Astrocyte of the cerebellum (primary cell): Measurements from ENCODE around the gene FLT1.

ENCODE experiments used
- DNase-seq: peaks from one replicate; pipeline ENCODE4 v3.0.0-alpha.2; 2011; ENCODE audit warnings: low read depth
- H3K4me3 ChIP-seq: 2 replicates; pipeline ENCODE4 v1.5.1; 2011; ENCODE audit warnings: mild to moderate bottlenecking, low read depth, low read length, moderate library complexity
- CTCF ChIP-seq: IDR thresholded peaks from 2 replicates; pipeline ENCODE4 v1.5.1; 2012; ENCODE audit warnings: low read length, low read depth, moderate library complexity, mild to moderate bottlenecking; ENCODE audit errors: missing control alignments
- in situ Hi-C: cut with HindIII; loops from 2 replicates; pipeline ENCODE4 v1.10.0; 2017; ENCODE audit warnings: low sequenced_read_pairs

The FLT1 gene

DNA sequence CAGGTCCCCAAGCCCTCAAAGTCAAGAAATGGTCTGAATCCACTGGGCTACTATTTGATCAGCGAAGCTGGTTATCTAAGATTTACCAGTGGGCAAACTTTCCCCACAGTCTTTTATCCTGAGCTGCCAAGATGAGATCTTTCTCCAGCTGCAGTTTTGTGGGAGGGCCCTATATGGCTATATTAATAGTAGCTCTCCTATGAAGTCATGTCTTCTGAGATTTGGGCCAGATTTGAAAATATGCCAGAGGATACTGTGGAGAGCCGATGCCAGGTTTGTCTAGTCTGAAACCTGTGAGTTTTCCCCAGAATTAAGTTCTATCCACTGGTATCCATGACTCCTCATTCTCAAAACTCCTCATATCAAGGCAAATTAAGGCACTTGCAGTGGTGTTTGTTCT is 173.2 kb downstream of the FLT1 start:
- H3K4me3 ChIP-seq, result no peak overlapping the region
- in situ Hi-C loops, result no loop called here
- DNase-seq, result no peak
- TF ChIP-seq CTCF, result no peak

- in situ Hi-C loops, result no loop called here
Observed at GRCh38 chr13:28320884-28321574, 173.9 kb downstream of the FLT1 start.

GRCh38 chr13:28320209-28320608 is 174.7 kb downstream of the FLT1 start:
- no peak overlapping the region for H3K4me3 ChIP-seq
- no peak for DNase-seq
- in situ Hi-C loops, result no loop called here
- no peak for TF ChIP-seq CTCF

More at GRCh38 chr13:28320884-28321574, 173.9 kb downstream of the FLT1 start:
- TF ChIP-seq CTCF, result no peak
- H3K4me3 ChIP-seq, result no peak overlapping the region
- no peak for DNase-seq

DNA sequence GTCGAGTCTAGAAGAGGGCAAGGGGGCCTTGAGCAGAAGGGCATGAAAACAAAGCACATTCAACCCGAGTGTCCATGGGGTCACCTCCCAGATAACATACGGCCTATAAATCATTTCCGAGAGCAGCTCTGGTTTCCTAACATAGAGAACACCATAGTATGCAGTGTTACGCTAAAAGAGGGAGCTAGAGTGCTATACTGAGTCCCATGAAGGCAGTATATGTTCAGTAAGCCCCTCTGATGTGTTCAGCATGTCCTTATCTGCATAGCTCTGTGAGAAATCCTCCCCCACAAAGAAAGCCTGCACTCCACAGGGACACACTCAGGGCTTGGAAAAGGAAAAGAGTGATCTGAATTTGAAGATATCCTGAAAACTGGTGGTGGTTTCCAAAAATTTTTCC is 175.4 kb downstream of the FLT1 start:
- no peak overlapping the region for H3K4me3 ChIP-seq
- no peak for DNase-seq
- no peak for TF ChIP-seq CTCF
- in situ Hi-C loops, result no loop called here

- no peak for DNase-seq
- H3K4me3 ChIP-seq, result no peak overlapping the region
- TF ChIP-seq CTCF, result no peak
- in situ Hi-C loops, result no loop called here
Observed at GRCh38 chr13:28318496-28318895, 176.4 kb downstream of the FLT1 start.

GRCh38 chr13:28316836-28317235 is 178.1 kb downstream of the FLT1 start:
- no peak for DNase-seq
- no peak overlapping the region for H3K4me3 ChIP-seq
- in situ Hi-C loops, result no loop called here
- no peak for TF ChIP-seq CTCF
